H1 (cell line): ENCODE data around the gene PRDM10. TPM values are rescaled to one million over a fixed set of nuclear protein-coding genes. Genes with fewer than 3 reads are reported as not detected.

Experiments used
- CTCF ChIA-PET: fragments of 300-600 bp; sonication (Branson Sonifier 250); formaldehyde crosslinking; loops from one replicate; lab custom pipeline; 2021; ENCODE audit not compliant: partially characterized antibody; lab: Charles Lee
- POLR2A ChIA-PET: fragments of 300-600 bp; sonication (Branson Sonifier 250); formaldehyde crosslinking; loops from one replicate; lab custom pipeline; 2021; ENCODE audit warnings: inconsistent platforms; ENCODE audit not compliant: partially characterized antibody; lab: Charles Lee
- DNase-seq, 2 experiments: peaks; one replicate each; pipeline versions ENCODE4 v3.0.0 to v3.0.0-alpha.2; 2010 to 2022; ENCODE audit warnings: low spot score in 2 of 2, low read depth in 1 of 2, mixed read lengths in 1 of 2
- FAIRE-seq: peaks from 2 replicates; lab custom pipeline; 2011; peaks lifted over from hg19 to GRCh38; lab: Jason Lieb, UNC
- H2AFZ ChIP-seq: 2 replicates; pipeline ENCODE4 v1.8.1; 2012; ENCODE audit warnings: low read length, inconsistent platforms
- H2AK5ac ChIP-seq: 2 replicates; pipeline ENCODE4 v1.6.1; 2013; ENCODE audit warnings: low read depth, low read length
- H2BK120ac ChIP-seq: replicated peaks from 2 replicates; pipeline ENCODE3; 2013; ENCODE audit warnings: low read depth, low read length, inconsistent platforms
- H2BK12ac ChIP-seq: 2 replicates; pipeline ENCODE4 v1.6.1; 2013; ENCODE audit warnings: low read depth, low read length
- H2BK15ac ChIP-seq: 2 replicates; pipeline ENCODE4 v1.6.1; 2013; ENCODE audit warnings: low read length
- H2BK20ac ChIP-seq: 2 replicates; pipeline ENCODE4 v1.6.1; 2013; ENCODE audit warnings: low read length
- H2BK5ac ChIP-seq: 2 replicates; pipeline ENCODE4 v1.6.1; 2013; ENCODE audit warnings: low read depth, low read length
- H3K14ac ChIP-seq: 2 replicates; pipeline ENCODE4 v1.6.1; 2013; ENCODE audit warnings: inconsistent platforms; ENCODE audit not compliant: insufficient read length
- H3K18ac ChIP-seq: 2 replicates; pipeline ENCODE4 v1.6.1; 2013; ENCODE audit warnings: low read length; ENCODE audit errors: extremely low read depth
- H3K23ac ChIP-seq: 2 replicates; pipeline ENCODE4 v1.6.1; 2013; ENCODE audit warnings: inconsistent platforms; ENCODE audit not compliant: insufficient read length
- H3K23me2 ChIP-seq: 2 replicates; pipeline ENCODE4 v1.6.1; 2013; ENCODE audit warnings: low read depth, low read length
- H3K27ac ChIP-seq: 2 replicates; pipeline ENCODE4 v1.6.1; 2011; ENCODE audit warnings: low read depth, low read length, inconsistent platforms
- H3K27me3 ChIP-seq, 4 experiments: replicated peaks in 1 of 4; 1 replicate in 1 of 4; 2 replicates in 3 of 4; pipeline versions ENCODE4 v1.6.1 to v1.8.1; 2011 to 2013; ENCODE audit warnings: low read length in 3 of 4, mild to moderate bottlenecking in 3 of 4, inconsistent platforms in 2 of 4, mixed read lengths in 2 of 4, moderate library complexity in 1 of 4; ENCODE audit not compliant: control insufficient read depth in 3 of 4, insufficient read depth in 3 of 4; ENCODE audit errors: extremely low read depth in 1 of 4
- H3K36me3 ChIP-seq, 4 experiments: 2 replicates each; pipeline versions ENCODE4 v1.6.1 to v1.8.1; 2011 to 2013; ENCODE audit warnings: mild to moderate bottlenecking in 4 of 4, low read length in 3 of 4, moderate library complexity in 2 of 4, control low read depth in 1 of 4, inconsistent platforms in 1 of 4; ENCODE audit not compliant: insufficient read depth in 4 of 4, control insufficient read depth in 2 of 4
- H3K4ac ChIP-seq: replicated peaks from 2 replicates; pipeline ENCODE3; 2013; ENCODE audit warnings: low read length, low read depth, mixed read lengths, inconsistent platforms; ENCODE audit not compliant: insufficient read length
- H3K4me1 ChIP-seq, 4 experiments: replicated peaks in 1 of 4; 1 replicate in 1 of 4; 2 replicates in 3 of 4; pipeline versions ENCODE4 v1.6.1 to v1.8.1; 2011 to 2013; ENCODE audit warnings: low read length in 3 of 4, inconsistent platforms in 2 of 4, mixed read lengths in 1 of 4; ENCODE audit not compliant: insufficient read depth in 4 of 4, control insufficient read depth in 3 of 4
- H3K4me2 ChIP-seq, 2 experiments: 2 replicates each; pipeline versions ENCODE4 v1.6.1 to v1.8.1; 2011 to 2013; ENCODE audit warnings: low read depth in 2 of 2, low read length in 2 of 2, control low read depth in 1 of 2, inconsistent platforms in 1 of 2, mild to moderate bottlenecking in 1 of 2; ENCODE audit not compliant: insufficient read depth in 1 of 2
- H3K4me3 ChIP-seq, 4 experiments: fragments of 200-600, 300-600 bp in 1 of 4; sonication (generic), shearing (Covaris generic), sonication (Bioruptor Twin) in 1 of 4; 2 replicates each; pipeline versions ENCODE4 v1.5.1 to v1.8.1; 2011 to 2016; ENCODE audit warnings: low read length in 4 of 4, low read depth in 3 of 4, control low read depth in 2 of 4, inconsistent platforms in 2 of 4, mild to moderate bottlenecking in 2 of 4, mixed read lengths in 1 of 4, moderate library complexity in 1 of 4; ENCODE audit not compliant: insufficient read depth in 2 of 4; ENCODE audit errors: extremely low read depth in 1 of 4
- H3K56ac ChIP-seq: replicated peaks from 2 replicates; pipeline ENCODE3; 2013; ENCODE audit warnings: low read depth, mild to moderate bottlenecking, mixed read lengths, low read length, inconsistent platforms; ENCODE audit not compliant: insufficient read length
- H3K79me1 ChIP-seq: 2 replicates; pipeline ENCODE4 v1.6.1; 2013; ENCODE audit warnings: low read depth, low read length, control low read depth
- H3K79me2 ChIP-seq, 2 experiments: 2 replicates each; pipeline versions ENCODE4 v1.6.1 to v1.8.1; 2012 to 2013; ENCODE audit warnings: low read length in 2 of 2, mild to moderate bottlenecking in 2 of 2, inconsistent platforms in 1 of 2; ENCODE audit not compliant: insufficient read depth in 2 of 2, control insufficient read depth in 1 of 2
- H3K9ac ChIP-seq, 4 experiments: replicated peaks in 1 of 4; 1 replicate in 1 of 4; 2 replicates in 3 of 4; pipeline versions ENCODE4 v1.6.1 to v1.8.1; 2011 to 2013; ENCODE audit warnings: low read depth in 3 of 4, low read length in 3 of 4, control low read depth in 2 of 4, mild to moderate bottlenecking in 2 of 4, moderate library complexity in 2 of 4, inconsistent platforms in 1 of 4; ENCODE audit errors: extremely low read depth in 1 of 4
- H3K9me3 ChIP-seq, 2 experiments: 2 replicates each; pipeline versions ENCODE4 v1.6.1 to v1.8.1; 2012 to 2013; ENCODE audit warnings: mild to moderate bottlenecking in 2 of 2, moderate library complexity in 2 of 2, control low read depth in 1 of 2, inconsistent platforms in 1 of 2, low read depth in 1 of 2, low read length in 1 of 2, mixed read lengths in 1 of 2; ENCODE audit not compliant: insufficient read depth in 2 of 2
- H4K20me1 ChIP-seq, 2 experiments: replicated peaks in 1 of 2; 2 replicates each; pipeline versions ENCODE3 to v1.8.1; 2011 to 2013; ENCODE audit warnings: inconsistent platforms in 2 of 2, low read length in 2 of 2, mild to moderate bottlenecking in 1 of 2; ENCODE audit not compliant: insufficient read depth in 2 of 2, control insufficient read depth in 1 of 2
- H4K5ac ChIP-seq: 2 replicates; pipeline ENCODE4 v1.6.1; 2013; ENCODE audit warnings: low read length, low read depth, mixed read lengths, inconsistent platforms; ENCODE audit not compliant: insufficient read length
- H4K8ac ChIP-seq: 2 replicates; pipeline ENCODE4 v1.8.0; 2013; ENCODE audit warnings: mild to moderate bottlenecking, moderate library complexity, low read length, inconsistent platforms; ENCODE audit not compliant: insufficient read depth; ENCODE audit errors: extremely low read depth
- H4K91ac ChIP-seq: replicated peaks from 2 replicates; pipeline ENCODE3; 2013; ENCODE audit warnings: low read length, mixed read lengths, inconsistent platforms; ENCODE audit not compliant: insufficient read length
- NANOG ChIP-seq: IDR thresholded peaks from 2 replicates; pipeline ENCODE4 v1.6.1; 2011; ENCODE audit warnings: low read length, low read depth, mild to moderate bottlenecking, inconsistent platforms; ENCODE audit not compliant: insufficient read depth, poor library complexity, severe bottlenecking
- PHF8 ChIP-seq: fragments of 200-600 bp; sonication (generic); conservative IDR thresholded peaks from 2 replicates; pipeline ENCODE4 v1.7.1; 2012; ENCODE audit warnings: low read depth, mild to moderate bottlenecking, inconsistent platforms, low read length, moderate library complexity
- POLR2AphosphoS5 ChIP-seq: IDR thresholded peaks from 2 replicates; pipeline ENCODE4 v1.6.1; 2011; ENCODE audit warnings: low read depth, low read length
- SRF ChIP-seq: IDR thresholded peaks from 2 replicates; pipeline ENCODE4 v1.6.1; 2011; ENCODE audit warnings: mild to moderate bottlenecking, low read depth, low read length, moderate library complexity
- WGBS, 2 experiments: shearing (Covaris generic) in 1 of 2; methylation state at CpG; one replicate each; pipeline versions ENCODE4 v1.1.6 to v1.1.7; 2013 to 2015; ENCODE audit warnings: low lambda C conversion rate in 2 of 2, mixed read lengths in 2 of 2, inconsistent platforms in 1 of 2, low coverage in 1 of 2, missing lambda C conversion rate in 1 of 2; ENCODE audit not compliant: insufficient replicate concordance in 2 of 2, insufficient coverage in 1 of 2, insufficient read length in 1 of 2; ENCODE audit errors: extremely low coverage in 1 of 2, missing lambda C conversion rate in 1 of 2; 5-methylcytosine and 5-hydroxymethylcytosine counted together
- polyA plus RNA-seq, 7 experiments: library from polyadenylated mRNA; depleted of rRNA in 3 of 7; stranded (reverse) in 5 of 7; unstranded in 2 of 7; fragments of >200 nt in 5 of 7; fragments of 200-250 nt in 2 of 7; gene quantifications; 1 replicate in 5 of 7; 2 replicates in 1 of 7; 4 replicates in 1 of 7; pipeline versions ENCODE4 v1.2.1 to v1.2.3, GENCODE V29; 2011 to 2013; ENCODE audit warnings: missing spikeins in 2 of 7, mixed read lengths in 2 of 7
- total RNA-seq: library from RNA; stranded (reverse); fragmentation: NEBNext Ultra II Directional; extraction: Animal tissue kit (Norgen Biotek cat#: 25700); gene quantifications from 2 replicates; pipeline ENCODE4 v1.2.1, GENCODE V29; 2021

The PRDM10 gene
- total and polyA plus RNA-seq, 2 of the 8 experiments (the other 6 are each of a cell fraction or from before 2014, with no cell fraction given): 15.5 to 19.2 TPM

- no peaks in the 10 kb centered on the region for H3K9me3 ChIP-seq
- H2BK5ac ChIP-seq: no peak overlapping the region
- H4K91ac ChIP-seq: no peak overlapping the region
- no peaks in the 10 kb centered on the region; a peak in 1 of 8 replicates for H3K36me3 ChIP-seq
- no peaks in the 10 kb centered on the region for H4K20me1 ChIP-seq
- no peak overlapping the region for H4K5ac ChIP-seq
- H3K4ac ChIP-seq: no peak overlapping the region
- no peak overlapping the region for H4K8ac ChIP-seq
- no peaks in the 10 kb centered on the region for H3K79me1 ChIP-seq
- H3K27ac ChIP-seq: no peak overlapping the region
- H3K79me2 ChIP-seq: no peaks in the 10 kb centered on the region
- no peak overlapping the region for H2BK15ac ChIP-seq
- H3K4me3 ChIP-seq: no peak overlapping the region
- 87% methylated on average over 7 of the region's 7 CpGs; no CpG with 5 or more reads in 1 of the 2 experiments for WGBS, 2 experiments
- H3K23me2 ChIP-seq: no peaks in the 10 kb centered on the region
- no peak overlapping the region for H2BK120ac ChIP-seq
- no peak overlapping the region for H2BK12ac ChIP-seq
- no peak overlapping the region for H3K56ac ChIP-seq
- DNase-seq: no peak
- POLR2A ChIA-PET: interaction anchor here (0.5 kb wide), 1 partner anchor 97 kb away, joined by 3 read pairs; no protein-coding TSS in a partner anchor
- H2BK20ac ChIP-seq: no peak overlapping the region
- FAIRE-seq: no peak
- no peaks in the 10 kb centered on the region for H3K27me3 ChIP-seq
- no peak overlapping the region for H3K23ac ChIP-seq
- H3K9ac ChIP-seq: no peak overlapping the region
- no peak overlapping the region for H2AK5ac ChIP-seq
- H2AFZ ChIP-seq: no peak overlapping the region
- CTCF ChIA-PET: interaction anchor here (1.1 to 1.3 kb wide), 2 partner anchors 70 to 87 kb away, joined by 5 to 6 read pairs; no protein-coding TSS in a partner anchor
- H3K14ac ChIP-seq: no peak overlapping the region
- H3K18ac ChIP-seq: no peak overlapping the region
- no peaks in the 10 kb centered on the region; a peak in 1 of 7 replicates for H3K4me1 ChIP-seq
- H3K4me2 ChIP-seq: no peak overlapping the region
- TF ChIP-seq POLR2AphosphoS5 (no peak), PHF8 (no peak), SRF (no peak), NANOG (no peak)
These were observed 148.3 kb downstream of the PRDM10 start for GRCh38 chr11:129854232-129854805.
